Glomerular visceral epithelial cell (primary cell): ENCODE data around the gene ST3GAL4.

Experiments
- DNase-seq: peaks from one replicate; pipeline ENCODE4 v3.0.0-alpha.2; 2016; ENCODE audit errors: extremely low spot score

Gene ST3GAL4

GRCh38 chr11:126422446-126422845 is 67.0 kb downstream of the ST3GAL4 start:
- no peak for DNase-seq

DNA sequence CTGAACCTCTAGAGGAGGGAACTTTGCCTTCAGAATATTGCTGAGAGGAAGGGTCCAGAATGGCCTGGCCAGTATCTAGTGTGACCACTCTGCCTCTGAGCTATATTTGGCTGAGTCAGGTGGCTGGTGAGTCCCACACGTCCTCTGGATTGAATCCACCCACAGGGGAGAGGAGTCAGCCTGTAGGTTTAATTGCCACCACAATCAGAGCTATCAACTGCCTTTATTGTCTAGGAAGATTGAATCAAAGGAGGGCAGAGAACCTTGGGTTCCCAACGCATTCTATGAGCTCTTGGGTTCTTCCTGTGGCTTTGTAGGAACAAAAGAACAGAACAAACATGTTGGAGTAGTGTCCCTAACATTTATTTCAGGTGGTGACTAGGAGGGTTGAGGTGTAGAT is 67.7 kb downstream of the ST3GAL4 start:
- DNase-seq: no peak

DNA sequence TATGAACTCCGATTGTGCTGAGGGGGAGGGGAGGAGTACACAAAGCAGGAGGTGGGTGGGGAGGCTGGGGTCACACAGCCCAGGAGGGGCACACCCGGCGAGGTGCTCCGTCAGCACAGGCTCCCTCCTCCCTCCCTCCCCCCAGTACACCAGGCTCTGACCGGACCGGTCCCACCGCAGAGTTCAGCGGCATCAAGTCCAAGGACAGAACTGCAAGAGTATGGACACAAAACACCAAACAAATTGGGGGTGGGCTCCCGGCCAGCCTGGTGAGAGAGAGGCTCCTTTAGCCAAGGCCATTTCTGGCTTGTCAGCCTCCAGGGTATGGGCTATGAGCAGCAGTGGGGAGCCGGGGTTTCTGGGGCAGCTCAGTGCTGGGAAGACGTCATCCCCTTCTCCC is 68.3 kb downstream of the ST3GAL4 start:
- no peak for DNase-seq

DNA sequence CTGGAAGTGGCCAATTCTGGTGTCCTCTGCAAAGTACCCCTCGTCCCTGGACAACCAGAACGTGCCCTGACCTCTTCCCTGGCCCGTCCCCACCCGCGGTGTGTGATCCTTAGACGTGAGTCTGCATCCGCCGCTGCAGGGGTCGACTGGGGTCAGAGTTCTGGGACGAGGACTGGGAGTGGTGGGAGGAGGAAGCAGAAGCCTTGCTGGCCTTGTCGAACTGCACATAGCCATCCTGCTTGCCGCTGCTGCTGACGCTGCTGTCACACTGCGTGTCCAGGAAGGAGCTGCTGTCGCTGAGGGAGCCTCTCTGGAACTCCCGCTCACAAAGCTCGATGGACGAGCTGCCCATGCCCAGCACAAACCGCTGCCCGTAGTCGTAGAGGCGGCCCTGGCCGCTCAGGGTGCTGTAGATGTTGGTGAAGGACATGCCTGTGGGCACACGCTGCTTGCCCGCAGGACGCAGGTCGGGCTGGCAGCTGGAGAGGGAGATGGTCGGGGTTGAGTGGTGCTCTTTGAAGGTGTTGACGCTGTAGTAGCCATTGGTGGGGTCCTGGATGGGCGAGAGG is 69.1 kb downstream of the ST3GAL4 start:
- DNase-seq: no peak

GRCh38 chr11:126426106-126426505 is 70.6 kb downstream of the ST3GAL4 start:
- DNase-seq: no peak

DNA sequence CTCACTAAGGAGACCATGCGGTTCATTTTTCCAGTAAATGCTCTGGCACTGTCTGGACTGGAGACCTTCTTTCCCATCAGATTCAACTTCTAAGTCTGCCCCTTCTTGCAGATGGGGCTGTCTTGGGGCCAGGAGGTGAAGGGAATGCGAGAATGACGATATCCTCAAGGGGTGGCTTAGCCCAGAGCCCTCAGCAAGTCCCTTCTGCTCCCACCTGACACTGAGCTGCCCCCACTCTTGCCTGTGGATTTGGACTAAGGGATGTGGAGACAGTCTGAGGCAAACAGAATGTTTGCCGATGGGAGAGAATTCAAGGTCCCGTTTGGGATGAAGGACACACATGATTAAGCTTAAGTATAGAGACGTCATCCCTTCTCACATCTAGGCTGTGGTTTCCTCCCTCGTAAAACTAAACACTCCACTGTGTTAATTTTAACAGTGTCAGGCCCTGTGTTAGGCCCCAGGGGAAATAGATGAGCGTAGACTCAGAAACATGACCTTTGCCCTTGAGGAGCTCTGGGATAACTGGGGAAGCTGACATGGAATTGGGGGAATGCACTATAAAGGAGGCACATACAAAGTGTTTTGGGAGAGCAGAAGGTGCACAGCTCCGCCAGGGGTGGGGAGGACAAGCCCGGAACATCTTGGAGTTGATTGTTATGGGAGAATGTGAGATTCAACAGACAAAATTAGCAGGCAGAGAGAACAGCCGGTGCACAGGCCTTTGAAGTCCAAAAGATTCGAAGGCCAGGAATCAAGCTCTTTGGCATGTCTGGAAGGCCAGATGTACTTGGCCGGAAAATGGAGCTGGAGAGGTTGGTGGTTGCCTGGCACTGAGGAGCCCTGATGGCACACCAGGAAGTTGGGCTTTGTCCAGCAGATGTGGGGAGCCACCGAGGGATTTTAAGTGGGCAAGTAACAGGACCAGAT is 71.6 kb downstream of the ST3GAL4 start:
- peak; percentile 49 for DNase-seq

GRCh38 chr11:126430581-126431335 is 75.3 kb downstream of the ST3GAL4 start:
- no peak for DNase-seq

DNA sequence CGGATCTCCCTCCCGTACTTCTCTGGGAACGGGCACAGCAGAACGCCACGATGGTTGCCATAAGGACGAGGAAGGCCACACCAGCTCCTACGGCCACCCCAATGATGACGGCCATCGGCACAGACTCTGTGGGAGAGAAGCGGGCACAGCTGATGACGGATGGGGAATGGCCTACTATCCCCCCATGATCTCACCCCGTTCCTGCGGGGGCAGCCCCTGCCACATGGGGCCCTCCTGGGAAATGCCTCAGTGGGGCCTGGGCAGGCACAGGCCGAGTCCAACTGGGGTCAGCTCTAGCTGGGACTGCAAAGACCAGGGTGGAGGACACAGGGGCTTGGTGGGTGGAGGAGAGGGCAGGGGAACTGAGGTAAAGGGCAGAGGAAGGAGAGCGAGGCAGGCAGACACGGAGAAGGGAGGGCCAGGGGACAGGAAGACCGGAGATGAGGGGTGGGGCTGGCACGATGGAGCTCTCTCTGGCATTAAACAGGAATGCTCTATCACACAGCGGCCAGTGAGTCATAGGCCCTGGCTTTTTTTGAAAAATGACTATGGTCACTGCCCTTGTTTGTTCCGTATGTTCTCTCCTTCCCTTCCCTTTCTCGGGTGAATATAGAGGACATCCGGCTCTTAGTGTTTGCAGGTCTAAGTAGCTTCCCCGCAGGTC is 76.0 kb downstream of the ST3GAL4 start:
- DNase-seq: peak; percentile 63

DNA sequence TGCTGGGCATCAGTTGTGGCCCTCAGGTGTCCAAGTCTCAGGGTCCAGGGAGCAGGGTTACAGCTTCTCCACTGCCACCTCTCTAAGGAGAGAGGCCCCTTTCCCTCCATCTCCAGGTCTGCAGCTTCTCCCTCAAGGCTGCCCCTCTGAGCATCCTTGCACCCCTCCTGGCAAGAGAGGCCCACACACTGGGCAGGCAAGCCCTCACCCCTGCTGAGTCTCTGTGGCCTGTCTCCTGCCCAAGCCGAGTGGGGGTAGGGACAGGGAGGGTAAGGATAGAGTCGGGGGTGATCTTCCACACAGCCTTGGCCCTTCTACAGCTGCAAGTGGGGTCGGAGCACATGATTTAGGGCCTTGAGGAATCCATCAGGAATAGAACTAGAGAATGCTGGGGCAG is 76.6 kb downstream of the ST3GAL4 start:
- no peak for DNase-seq

DNA sequence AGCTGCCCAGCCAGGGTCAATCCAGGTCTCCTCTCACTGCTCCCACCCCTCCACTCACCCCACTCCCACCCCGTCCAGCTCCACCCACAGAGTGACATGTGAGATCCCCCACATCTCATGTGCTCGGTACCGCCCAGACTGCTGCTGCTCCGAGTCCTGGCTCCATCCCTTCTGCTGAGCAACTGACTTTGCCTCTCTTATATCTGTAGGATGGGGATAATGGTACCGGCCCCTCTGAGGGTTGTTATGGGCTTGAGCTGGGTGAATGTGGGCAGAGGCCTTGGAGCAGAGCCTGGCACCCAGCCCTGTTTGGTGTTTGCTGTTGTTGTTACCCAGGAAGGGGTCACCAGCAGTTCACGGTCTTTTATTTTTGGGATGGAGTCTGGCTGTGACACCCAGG is 77.0 kb downstream of the ST3GAL4 start:
- DNase-seq: no peak

GRCh38 chr11:126433244-126433846 is 77.9 kb downstream of the ST3GAL4 start:
- no peak for DNase-seq

DNA sequence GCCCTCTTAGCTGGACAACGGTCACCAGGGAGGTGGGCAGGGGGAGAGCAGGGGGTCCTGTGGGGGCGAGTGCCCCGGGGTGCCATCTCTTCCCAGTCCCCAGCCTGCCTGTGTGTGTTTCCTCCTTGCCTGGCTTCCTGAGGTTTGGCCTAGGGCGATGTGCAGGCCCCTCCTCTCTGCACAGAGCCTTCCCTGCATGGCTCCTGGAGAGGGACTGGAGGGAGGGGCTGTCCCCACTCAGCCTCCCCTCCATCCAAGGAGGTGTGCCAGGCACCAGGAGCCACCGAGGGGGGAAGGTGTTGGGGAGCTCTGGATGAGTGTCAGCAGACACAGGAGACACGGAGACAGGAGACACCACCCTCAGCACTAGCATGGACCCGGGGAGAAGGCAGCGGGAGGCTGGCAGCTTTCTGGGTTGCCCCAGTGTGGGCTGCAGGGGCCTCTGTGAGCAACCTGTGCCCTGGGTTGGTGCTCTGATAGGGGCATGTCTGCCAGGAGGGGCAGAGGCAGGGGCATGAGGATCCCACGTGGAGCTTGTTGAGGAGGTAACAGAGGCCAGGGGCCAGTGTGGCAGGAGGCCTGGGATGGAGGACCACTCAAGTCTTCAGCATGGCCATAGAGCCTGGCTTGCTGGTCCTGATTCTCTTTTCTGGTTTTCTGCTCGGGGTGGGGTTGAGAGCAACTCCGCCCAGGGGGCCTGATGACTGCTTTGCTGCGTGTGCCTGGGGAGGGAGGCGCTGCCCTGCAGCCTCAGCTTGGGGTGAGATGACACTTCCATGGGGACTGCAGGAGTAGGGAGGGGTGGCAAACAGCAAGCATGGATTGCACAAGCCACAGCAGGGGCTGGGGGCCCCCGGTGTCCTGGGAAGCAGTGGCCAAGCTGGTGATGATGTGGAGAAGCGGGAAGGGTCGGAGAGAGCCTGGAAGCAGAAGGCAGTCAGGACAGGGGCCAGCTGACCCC is 78.8 kb downstream of the ST3GAL4 start:
- no peak for DNase-seq

DNA sequence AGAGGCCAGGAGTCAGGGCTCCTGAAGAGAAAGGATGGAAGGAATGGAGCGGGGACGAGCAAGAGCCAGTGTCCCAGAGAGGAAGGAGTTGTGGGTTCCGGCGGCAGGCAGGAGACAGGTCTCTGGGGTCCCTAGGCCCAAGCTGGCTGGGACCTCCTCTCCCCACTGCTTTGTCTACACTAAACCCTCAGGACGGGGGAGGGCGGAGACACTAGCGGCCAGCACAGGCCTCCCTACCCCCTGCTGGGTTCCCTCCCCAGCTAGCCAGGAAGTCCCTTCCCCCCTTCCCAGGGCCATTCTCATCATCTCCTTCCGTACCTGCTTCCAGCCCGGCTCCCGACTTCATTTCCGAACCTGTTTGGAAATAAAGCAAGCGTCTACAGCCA is 79.5 kb downstream of the ST3GAL4 start:
- no peak for DNase-seq

GRCh38 chr11:126436209-126436755 is 80.8 kb downstream of the ST3GAL4 start:
- DNase-seq: no peak

DNA sequence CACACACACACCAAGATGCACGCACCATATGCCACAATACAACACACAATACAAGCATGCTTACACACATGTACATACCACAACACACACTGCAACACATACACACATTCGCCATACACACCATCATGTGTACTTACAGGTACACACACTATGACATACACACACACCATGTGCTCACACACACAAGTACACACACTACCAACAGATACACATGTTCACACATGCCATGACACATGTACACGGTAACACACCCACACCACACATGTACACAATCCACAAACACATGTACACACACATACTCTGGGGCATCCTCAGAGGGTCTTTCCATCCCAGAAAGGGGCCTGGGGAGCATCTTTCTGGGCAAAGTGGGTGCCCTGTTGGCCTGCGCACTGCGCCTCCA is 82.2 kb downstream of the ST3GAL4 start:
- DNase-seq: no peak

GRCh38 chr11:126438272-126438671 is 82.8 kb downstream of the ST3GAL4 start:
- DNase-seq: no peak

DNA sequence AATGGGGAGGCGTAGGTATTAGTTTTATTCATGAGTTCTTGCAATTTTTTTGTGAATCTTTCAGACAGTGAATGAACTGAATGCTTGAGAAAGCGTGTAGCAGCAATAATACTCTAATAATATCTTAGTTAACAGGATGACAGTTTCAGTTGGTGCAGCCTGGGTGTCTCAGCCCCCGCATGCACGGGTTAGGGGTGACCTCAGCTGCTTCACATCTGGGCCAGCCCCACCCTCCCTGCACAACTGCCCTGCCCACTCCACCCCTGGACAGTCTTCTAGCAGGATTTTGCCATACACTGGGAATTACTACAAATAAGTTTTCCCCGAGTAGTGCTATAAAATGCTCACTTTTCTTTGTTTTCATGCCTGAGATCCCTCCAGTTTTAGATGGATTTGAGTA is 83.2 kb downstream of the ST3GAL4 start:
- DNase-seq: no peak

DNA sequence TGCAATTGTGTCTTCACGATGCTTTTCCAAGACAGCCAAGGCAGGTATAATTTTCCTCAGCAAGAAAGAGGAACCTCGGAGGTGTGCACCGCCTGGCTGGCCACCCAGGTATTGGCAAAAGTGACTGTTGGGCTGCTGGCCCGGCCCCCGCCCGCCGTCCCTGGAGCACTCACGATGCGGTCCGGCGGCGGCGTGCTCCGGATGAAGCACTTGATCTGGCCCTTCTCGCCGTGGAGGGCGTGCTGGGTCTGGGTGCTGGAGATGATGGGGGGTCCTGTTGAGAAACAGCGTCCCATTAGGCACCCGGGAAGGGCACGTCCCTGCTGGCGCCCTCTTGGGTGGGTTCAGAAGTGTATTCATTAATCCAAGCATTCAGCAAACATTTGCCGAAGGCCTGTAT is 84.8 kb downstream of the ST3GAL4 start:
- DNase-seq: no peak

DNA sequence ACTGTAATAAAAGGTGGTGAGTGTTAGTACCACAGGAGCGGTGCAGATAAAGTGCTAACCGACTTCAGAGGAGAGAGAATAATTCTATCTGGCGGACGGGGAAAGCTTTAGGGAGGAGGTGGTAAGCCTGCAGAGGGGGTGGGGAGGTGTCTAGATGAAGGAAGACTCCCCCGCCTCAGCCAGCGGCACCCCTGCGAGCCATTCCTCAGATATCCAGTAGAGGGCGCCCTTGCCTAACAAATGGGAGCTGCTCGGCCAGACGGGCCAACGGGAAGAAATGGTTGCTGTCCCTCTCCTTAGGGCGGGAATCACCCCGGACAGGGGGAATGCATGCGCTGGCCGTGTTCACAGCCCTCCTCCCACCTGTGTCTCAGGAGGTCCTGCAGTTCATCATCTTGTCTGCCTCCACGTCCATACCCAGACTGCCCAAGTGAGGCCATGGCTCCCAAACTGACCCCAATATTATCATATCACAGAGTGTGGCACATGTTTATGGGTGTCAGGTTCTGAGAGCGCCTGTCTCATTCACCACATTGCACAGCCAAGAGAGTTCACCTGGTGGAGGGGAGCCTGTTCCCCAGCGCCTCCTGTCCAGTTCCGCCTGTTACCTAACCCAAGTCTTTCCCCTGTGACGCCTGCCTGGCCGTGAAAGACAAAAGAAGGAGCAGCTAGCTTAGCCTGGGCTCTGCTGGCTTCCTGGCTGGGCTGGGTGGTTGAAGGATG is 85.5 kb downstream of the ST3GAL4 start:
- peak; percentile 77 for DNase-seq

DNA sequence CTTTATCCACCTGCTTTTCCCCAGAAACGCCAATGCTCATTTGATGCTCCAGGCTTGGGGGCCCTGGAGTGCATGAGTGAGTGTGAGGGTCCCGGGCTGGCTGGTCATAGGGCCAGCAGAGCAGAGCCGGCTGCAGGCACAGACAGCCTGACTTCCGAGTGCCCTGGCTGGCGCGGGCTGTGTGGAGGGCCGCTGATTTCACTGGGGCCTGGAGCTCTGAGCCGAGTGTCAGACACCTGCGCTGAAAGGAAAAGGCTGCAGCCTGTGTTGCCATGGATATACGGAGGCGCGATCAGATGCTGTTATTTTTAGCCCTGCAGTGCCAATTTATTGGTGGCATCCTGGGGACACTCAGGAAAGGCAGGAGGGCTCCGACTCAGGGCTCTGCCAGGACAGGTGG is 87.6 kb downstream of the ST3GAL4 start:
- DNase-seq: no peak
